ENCODE data around the gene RRP12. TPM values are rescaled to one million over a fixed set of nuclear protein-coding genes. Genes with fewer than 3 reads are reported as not detected.

Gene RRP12
- total and polyA plus RNA-seq, 2 of the 4 experiments (the other 2 are of a cell fraction): 21.5 to 23.3 TPM

- TF ChIP-seq MAZ (IDR thresholded peaks at IDR 0.05; ENCODE audit: borderline replicate concordance, low read depth, low read length): peak; percentile 13; the same call in 1 of the 2 replicates
- TF ChIP-seq FOS (IDR thresholded peaks at IDR 0.05; ENCODE audit: low read depth, low read length): 0 out of 2 replicates have a peak, but pooled peaks have one; percentile 12
- peak; percentile 96; the same call in 1 of the 2 replicates for TF ChIP-seq CHD1 (IDR thresholded peaks at IDR 0.05; ENCODE audit: low read depth, low read length)
- TF ChIP-seq POLR2A (IDR thresholded peaks at IDR 0.05; ENCODE audit: low read depth, low read length): peak; percentile 88
- TF ChIP-seq RFX5 (IDR thresholded peaks at IDR 0.05; ENCODE audit: low read depth, low read length): no peak
- TF ChIP-seq BHLHE40 (IDR thresholded peaks at IDR 0.05; ENCODE audit: low read depth, low read length): peak; percentile 97
- no peak for TF ChIP-seq RAD21 (IDR thresholded peaks at IDR 0.05; ENCODE audit: low read length)
- TF ChIP-seq ELK1 (IDR thresholded peaks at IDR 0.05; ENCODE audit: borderline replicate concordance, low read depth, low read length): no peak
- no peaks in the 10 kb centered on the region for H3K9me1 ChIP-seq (ENCODE audit: insufficient read depth, low read length)
- peak within 1 kb of the TSS; percentile 100 for H3K14ac ChIP-seq (replicated peaks; ENCODE audit: low read depth, low read length)
- peak within 1 kb of the TSS; percentile 88 for H2AK9ac ChIP-seq (replicated peaks; ENCODE audit: low read depth, low read length, poor library complexity)
- H3K36me3 ChIP-seq (ENCODE audit: control insufficient read depth, insufficient read depth, low read length): no peaks in the 10 kb centered on the region
- H4K20me1 ChIP-seq (ENCODE audit: insufficient read depth, low read length): no peaks in the 10 kb centered on the region
- in situ Hi-C loops (cut with MboI; ENCODE audit: low sequenced_read_pairs) (no loop called here), dilution Hi-C loops (cut with HindIII; ENCODE audit: low sequenced_read_pairs, unreplicated experiment) (no loop called here), intact Hi-C loops (cut with micrococcal nuclease) (loop anchor here (2.0 kb wide), 1 partner anchor 26 kb away; the partner anchor contains the start of gene ARHGAP19)
- WGBS, 2 experiments (ENCODE audit: extremely low coverage in 2 of 2, insufficient read length in 1 of 2): 0% methylated on average over 5 of the region's 79 CpGs; no CpG with 5 or more reads in 1 of the 2 experiments
- H3K4me1 ChIP-seq (ENCODE audit: control insufficient read depth, insufficient read depth, low read length): peaks cover 8% of the 10 kb centered on the region; the same call in 1 of the 2 replicates
- H2BK20ac ChIP-seq (ENCODE audit: low read depth, low read length): peak within 1 kb of the TSS; percentile 99
- H3K27ac ChIP-seq (ENCODE audit: insufficient read depth, low read length): peak within 1 kb of the TSS; percentile 100
- BruUV-seq (replicated peaks): no TSS peak
- peak within 1 kb of the TSS; percentile 99 for H2AFZ ChIP-seq (replicated peaks; ENCODE audit: low read length, poor library complexity)
- CTCF ChIA-PET: interaction anchor here (1.4 to 1.9 kb wide), 2 partner anchors 14 to 40 kb away, joined by 3 to 8 read pairs; no protein-coding TSS in a partner anchor
- peak within 1 kb of the TSS; percentile 93 for H3K56ac ChIP-seq (ENCODE audit: extremely low read depth, insufficient read depth, low read length)
- peak within 1 kb of the TSS; percentile 100 for H2BK120ac ChIP-seq (ENCODE audit: low read depth, low read length)
- POLR2A ChIA-PET (ENCODE audit: unreplicated experiment): no interaction called here
- H3K23ac ChIP-seq (ENCODE audit: low read depth, low read length): peak within 1 kb of the TSS; percentile 98
- peak within 1 kb of the TSS; percentile 99 for H3K18ac ChIP-seq (ENCODE audit: low read depth, low read length)
- H4K5ac ChIP-seq (ENCODE audit: low read depth, low read length): peak within 1 kb of the TSS; percentile 98
- peak within 1 kb of the TSS; percentile 99 for H2BK5ac ChIP-seq (ENCODE audit: low read depth, low read length, poor library complexity, severe bottlenecking)
- DNase-seq (peak; percentile 93), ATAC-seq (ENCODE audit: low read depth) (peak; percentile 92)
- H2AK5ac ChIP-seq (ENCODE audit: low read depth, low read length): no peak within 1 kb of the TSS
- peak within 1 kb of the TSS; percentile 39 to 98 for H4K8ac ChIP-seq (ENCODE audit: low read depth in 2 of 2, low read length in 2 of 2)
- peak within 1 kb of the TSS; percentile 100 for H3K9ac ChIP-seq (ENCODE audit: low read depth, low read length)
- H2BK15ac ChIP-seq (ENCODE audit: low read depth, low read length): peak within 1 kb of the TSS; percentile 98; the same call in 1 of the 3 replicates
- peak within 1 kb of the TSS; percentile 98 for H3K4ac ChIP-seq (ENCODE audit: low read depth, low read length)
- no peaks in the 10 kb centered on the region for H3K9me3 ChIP-seq (ENCODE audit: control insufficient read depth, insufficient read depth, low read length)
- peak within 1 kb of the TSS; percentile 92 for H3K4me2 ChIP-seq (ENCODE audit: low read depth, low read length)
- H4K91ac ChIP-seq (ENCODE audit: insufficient read depth, low read depth, low read length): peak within 1 kb of the TSS; percentile 99
- peak within 1 kb of the TSS; percentile 92 for H3K4me3 ChIP-seq (ENCODE audit: insufficient read depth, low read depth, low read length)
- peaks cover 7% of the 10 kb centered on the region in 2 experiments; a peak in 2 of 4 replicates for H3K79me1 ChIP-seq (ENCODE audit: low read depth in 1 of 2, low read length in 2 of 2)
- H3K27me3 ChIP-seq (ENCODE audit: control insufficient read depth, insufficient read depth, low read length): no peaks in the 10 kb centered on the region
These were observed 82.1 kb downstream of the RRP12 start, which contains the start of gene FRAT1 for GRCh38 chr10:97318772-97319651. FRAT1 (plus strand) TSS chr10:97319271; CDS start chr10:97319454, 183 bp downstream.

Measured in IMR-90 (cell line).